Astrocyte (in vitro differentiated cells and primary cell): ENCODE results near the gene KCNAB1. TPM values are rescaled to one million over a fixed set of nuclear protein-coding genes. Genes with fewer than 3 reads are reported as not detected.

Source experiments
- DNase-seq: peaks from one replicate; pipeline ENCODE4 v3.0.0-alpha.2; 2010; ENCODE audit warnings: low read depth
- FAIRE-seq: peaks from 2 replicates; lab custom pipeline; 2011; peaks lifted over from hg19 to GRCh38; lab: Jason Lieb, UNC
- H2AFZ ChIP-seq: 2 replicates; pipeline ENCODE4 v1.6.0; 2012; ENCODE audit warnings: low read depth, low read length, inconsistent platforms
- H3K27ac ChIP-seq: 2 replicates; pipeline ENCODE4 v1.5.1; 2011; ENCODE audit warnings: low read depth, low read length, inconsistent platforms
- H3K27me3 ChIP-seq: 2 replicates; pipeline ENCODE4 v1.6.0; 2011; ENCODE audit warnings: low read length, inconsistent platforms; ENCODE audit not compliant: insufficient read depth
- H3K36me3 ChIP-seq: 2 replicates; pipeline ENCODE4 v1.5.1; 2011; ENCODE audit warnings: low read length, inconsistent platforms; ENCODE audit not compliant: insufficient read depth
- H3K4me1 ChIP-seq: 2 replicates; pipeline ENCODE4 v1.5.1; 2011; ENCODE audit warnings: low read length, inconsistent platforms; ENCODE audit not compliant: insufficient read depth
- H3K4me2 ChIP-seq: 2 replicates; pipeline ENCODE4 v1.6.0; 2012; ENCODE audit warnings: low read length, inconsistent platforms
- H3K4me3 ChIP-seq: 2 replicates; pipeline ENCODE4 v1.5.1; 2011; ENCODE audit warnings: low read depth, mild to moderate bottlenecking, low read length, inconsistent platforms; ENCODE audit not compliant: insufficient read depth
- H3K79me2 ChIP-seq: 2 replicates; pipeline ENCODE4 v1.6.0; 2012; ENCODE audit warnings: mild to moderate bottlenecking, low read length, inconsistent platforms; ENCODE audit not compliant: insufficient read depth
- H3K9ac ChIP-seq: 2 replicates; pipeline ENCODE4 v1.6.0; 2012; ENCODE audit warnings: mild to moderate bottlenecking, low read length, inconsistent platforms
- H3K9me3 ChIP-seq: 2 replicates; pipeline ENCODE4 v1.5.1; 2012; ENCODE audit warnings: low read depth, mild to moderate bottlenecking, low read length, inconsistent platforms; ENCODE audit not compliant: insufficient read depth
- H4K20me1 ChIP-seq: 2 replicates; pipeline ENCODE4 v1.6.0; 2012; ENCODE audit warnings: low read length, inconsistent platforms; ENCODE audit not compliant: insufficient read depth
- H3K27ac Mint-ChIP-seq: one replicate; pipeline ENCODE4 v1.8.0; 2021; ENCODE audit warnings: mild to moderate bottlenecking, mixed read lengths; ENCODE audit not compliant: unreplicated experiment
- H3K27me3 Mint-ChIP-seq: one replicate; pipeline ENCODE4 v1.8.0; 2021; ENCODE audit warnings: low read depth, mixed read lengths; ENCODE audit not compliant: unreplicated experiment
- H3K36me3 Mint-ChIP-seq: one replicate; pipeline ENCODE4 v1.8.0; 2021; ENCODE audit warnings: low read depth, mixed read lengths; ENCODE audit not compliant: unreplicated experiment
- H3K4me1 Mint-ChIP-seq: one replicate; pipeline ENCODE4 v1.8.0; 2021; ENCODE audit warnings: low read depth, mixed read lengths; ENCODE audit not compliant: unreplicated experiment
- H3K4me3 Mint-ChIP-seq: one replicate; pipeline ENCODE4 v1.8.0; 2021; ENCODE audit warnings: mild to moderate bottlenecking, moderate library complexity, mixed read lengths; ENCODE audit not compliant: unreplicated experiment
- H3K9me3 Mint-ChIP-seq: one replicate; pipeline ENCODE4 v1.8.0; 2021; ENCODE audit warnings: mild to moderate bottlenecking, mixed read lengths; ENCODE audit not compliant: unreplicated experiment
- CTCF ChIP-seq: IDR thresholded peaks from 2 replicates; pipeline ENCODE4 v1.5.1; 2011; ENCODE audit warnings: low read depth, mild to moderate bottlenecking, inconsistent platforms, low read length, moderate library complexity; ENCODE audit not compliant: insufficient read depth
- EZH2 ChIP-seq: IDR thresholded peaks from 2 replicates; pipeline ENCODE4 v1.6.1; 2012; ENCODE audit warnings: mild to moderate bottlenecking, low read length, inconsistent platforms; ENCODE audit not compliant: insufficient read depth
- total RNA-seq: library from RNA; stranded (reverse); gene quantifications from 2 replicates; pipeline ENCODE4 v1.2.1, GENCODE V29; 2021

KCNAB1 gene
- total RNA-seq, 1 donor from 2014 or later = 0.30 TPM

GRCh38 chr3:156533205-156533604 lies 412.8 kb downstream of the KCNAB1 start:
- no peak for TF ChIP-seq CTCF
- TF ChIP-seq EZH2 = no peak
- H3K9me3 Mint-ChIP-seq = no peaks in the 10 kb centered on the region
- FAIRE-seq (no peak), DNase-seq (peak; percentile 42)
- no peaks in the 10 kb centered on the region for H3K27me3 ChIP-seq
- H3K4me3 ChIP-seq = no peak overlapping the region
- H3K4me1 ChIP-seq = peaks cover 28% of the 10 kb centered on the region
- no peak overlapping the region for H3K4me2 ChIP-seq
- peaks cover 5% of the 10 kb centered on the region for H4K20me1 ChIP-seq
- H3K79me2 ChIP-seq = no peaks in the 10 kb centered on the region
- no peak overlapping the region for H3K9ac ChIP-seq
- H3K4me1 Mint-ChIP-seq = peaks cover 49% of the 10 kb centered on the region
- H3K36me3 ChIP-seq = no peaks in the 10 kb centered on the region
- no peaks in the 10 kb centered on the region for H3K27me3 Mint-ChIP-seq
- peaks cover 7% of the 10 kb centered on the region for H3K36me3 Mint-ChIP-seq
- H3K27ac ChIP-seq = no peak overlapping the region
- no peak overlapping the region for H2AFZ ChIP-seq
- H3K9me3 ChIP-seq = no peaks in the 10 kb centered on the region
- peak overlapping the region; percentile 88 for H3K27ac Mint-ChIP-seq
- H3K4me3 Mint-ChIP-seq = no peak overlapping the region

GRCh38 chr3:156535162-156535627 lies 414.8 kb downstream of the KCNAB1 start:
- peak overlapping the region; percentile 86 for H3K27ac Mint-ChIP-seq
- peak overlapping the region; percentile 44 for H3K4me2 ChIP-seq
- peaks cover 16% of the 10 kb centered on the region for H3K36me3 ChIP-seq
- no peak for TF ChIP-seq EZH2
- no peak for TF ChIP-seq CTCF
- H3K4me3 Mint-ChIP-seq = peak overlapping the region; percentile 18
- no peaks in the 10 kb centered on the region for H3K27me3 Mint-ChIP-seq
- H2AFZ ChIP-seq = no peak overlapping the region
- peaks cover 9% of the 10 kb centered on the region for H3K36me3 Mint-ChIP-seq
- H3K27me3 ChIP-seq = no peaks in the 10 kb centered on the region
- peak overlapping the region; percentile 75 for H3K9ac ChIP-seq
- H4K20me1 ChIP-seq = peaks cover 9% of the 10 kb centered on the region
- peak overlapping the region; percentile 89 for H3K27ac ChIP-seq
- FAIRE-seq (peak; percentile 91), DNase-seq (peak; percentile 99)
- H3K9me3 Mint-ChIP-seq = no peaks in the 10 kb centered on the region
- peaks cover 28% of the 10 kb centered on the region for H3K4me1 ChIP-seq
- peaks cover 2% of the 10 kb centered on the region for H3K79me2 ChIP-seq
- peaks cover 62% of the 10 kb centered on the region for H3K4me1 Mint-ChIP-seq
- no peak overlapping the region for H3K4me3 ChIP-seq
- H3K9me3 ChIP-seq = no peaks in the 10 kb centered on the region

GRCh38 chr3:156535798-156536197 lies 415.4 kb downstream of the KCNAB1 start:
- Mint-ChIP-seq H3K4me3 (peak overlapping the region; percentile 18), H3K9me3 (no peaks in the 10 kb centered on the region), H3K27ac (peak overlapping the region; percentile 86), H3K27me3 (no peaks in the 10 kb centered on the region), H3K4me1 (peaks cover 62% of the 10 kb centered on the region), H3K36me3 (peaks cover 8% of the 10 kb centered on the region)
- H3K27ac ChIP-seq = peak overlapping the region; percentile 89
- H3K4me1 ChIP-seq = peaks cover 28% of the 10 kb centered on the region
- FAIRE-seq = no peak
- no peaks in the 10 kb centered on the region for H3K27me3 ChIP-seq
- H4K20me1 ChIP-seq = peaks cover 12% of the 10 kb centered on the region
- no peaks in the 10 kb centered on the region for H3K9me3 ChIP-seq
- H3K36me3 ChIP-seq = peaks cover 20% of the 10 kb centered on the region
- DNase-seq = no peak
- H3K79me2 ChIP-seq = peaks cover 5% of the 10 kb centered on the region
- no peak overlapping the region for H2AFZ ChIP-seq
- peak overlapping the region; percentile 75 for H3K9ac ChIP-seq
- no peak overlapping the region for H3K4me3 ChIP-seq
- TF ChIP-seq EZH2 = no peak
- no peak for TF ChIP-seq CTCF
- peak overlapping the region; percentile 44 for H3K4me2 ChIP-seq
